Mesendoderm (in vitro differentiated cells): ENCODE results near the gene KCNAB1.
A peak's percentile ranks its signal among the peaks of the same experiment; 100 is the strongest.

Experiments used
- DNase-seq: peaks from one replicate; pipeline ENCODE4 v3.0.0; 2013
- H2AK5ac ChIP-seq: 2 replicates; pipeline ENCODE4 v1.6.1; 2013; ENCODE audit warnings: low read length, inconsistent platforms
- H2BK120ac ChIP-seq: 2 replicates; pipeline ENCODE4 v1.6.1; 2013; ENCODE audit warnings: low read depth, mild to moderate bottlenecking, low read length, moderate library complexity, mixed read lengths
- H2BK15ac ChIP-seq: replicated peaks from 2 replicates; pipeline ENCODE4 v1.6.1; 2013; ENCODE audit warnings: low read depth, mild to moderate bottlenecking, moderate library complexity
- H2BK5ac ChIP-seq: 2 replicates; pipeline ENCODE4 v1.6.1; 2013; ENCODE audit warnings: low read length, inconsistent platforms
- H3K18ac ChIP-seq: 2 replicates; pipeline ENCODE4 v1.6.1; 2013; ENCODE audit warnings: mild to moderate bottlenecking, low read length, mixed read lengths
- H3K23ac ChIP-seq: one replicate; pipeline ENCODE4 v1.6.1; 2013; ENCODE audit warnings: low read length
- H3K27ac ChIP-seq: 2 replicates; pipeline ENCODE4 v1.5.1; 2013; ENCODE audit warnings: low read depth, mild to moderate bottlenecking, inconsistent platforms, low read length, moderate library complexity
- H3K27me3 ChIP-seq: 2 replicates; pipeline ENCODE4 v1.6.1; 2013; ENCODE audit warnings: low read length, control low read depth, mild to moderate bottlenecking, inconsistent platforms; ENCODE audit not compliant: insufficient read depth, poor library complexity
- H3K36me3 ChIP-seq: 2 replicates; pipeline ENCODE4 v1.6.1; 2013; ENCODE audit warnings: low read length, inconsistent platforms; ENCODE audit not compliant: control insufficient read depth, insufficient read depth
- H3K4ac ChIP-seq: one replicate; pipeline ENCODE4 v1.6.1; 2013; ENCODE audit warnings: low read depth, mild to moderate bottlenecking, low read length, moderate library complexity
- H3K4me1 ChIP-seq: 2 replicates; pipeline ENCODE4 v1.6.1; 2013; ENCODE audit warnings: low read depth, low read length, inconsistent platforms; ENCODE audit not compliant: control insufficient read depth
- H3K4me2 ChIP-seq: 2 replicates; pipeline ENCODE4 v1.6.1; 2013; ENCODE audit warnings: low read length
- H3K4me3 ChIP-seq: 2 replicates; pipeline ENCODE4 v1.5.1; 2013; ENCODE audit warnings: mild to moderate bottlenecking, low read length
- H3K56ac ChIP-seq: one replicate; pipeline ENCODE4 v1.6.1; 2013; ENCODE audit warnings: low read length
- H3K79me1 ChIP-seq: 2 replicates; pipeline ENCODE4 v1.6.1; 2013; ENCODE audit warnings: low read length, inconsistent platforms
- H3K79me2 ChIP-seq: 2 replicates; pipeline ENCODE4 v1.6.1; 2013; ENCODE audit warnings: mild to moderate bottlenecking, low read length; ENCODE audit not compliant: control insufficient read depth, insufficient read depth
- H3K9ac ChIP-seq: 2 replicates; pipeline ENCODE4 v1.6.1; 2013; ENCODE audit warnings: low read length, inconsistent platforms
- H4K5ac ChIP-seq: one replicate; pipeline ENCODE4 v1.6.1; 2013; ENCODE audit warnings: low read length
- H4K8ac ChIP-seq: one replicate; pipeline ENCODE4 v1.6.1; 2013; ENCODE audit warnings: low read depth, mild to moderate bottlenecking, control low read depth, low read length, moderate library complexity
- WGBS: extraction: QIAGEN DNeasy Blood & Tissue Kit; methylation state at CpG from one replicate; pipeline ENCODE4 v1.1.7; 2013; ENCODE audit warnings: low lambda C conversion rate, missing lambda C conversion rate; ENCODE audit not compliant: insufficient coverage; ENCODE audit errors: extremely low coverage; 5-methylcytosine and 5-hydroxymethylcytosine counted together

Gene KCNAB1

GRCh38 chr3:156443079-156443478, 322.7 kb downstream of the KCNAB1 start:
- no peak overlapping the region for H3K9ac ChIP-seq
- H3K27ac ChIP-seq = no peak overlapping the region
- H3K4me3 ChIP-seq = no peak overlapping the region
- DNase-seq = peak; percentile 72
- H4K8ac ChIP-seq = no peak overlapping the region
- no peak overlapping the region for H3K4ac ChIP-seq
- no peaks in the 10 kb centered on the region for H3K79me1 ChIP-seq
- H3K27me3 ChIP-seq = no peaks in the 10 kb centered on the region
- H2BK15ac ChIP-seq = no peak overlapping the region
- no peaks in the 10 kb centered on the region for H3K79me2 ChIP-seq
- no CpG with 5 or more reads among the region's 5 CpGs for WGBS
- no peaks in the 10 kb centered on the region for H3K36me3 ChIP-seq
- no peak overlapping the region for H3K23ac ChIP-seq
- H2AK5ac ChIP-seq = no peak overlapping the region
- no peak overlapping the region for H4K5ac ChIP-seq
- H2BK5ac ChIP-seq = no peak overlapping the region
- peaks cover 2% of the 10 kb centered on the region for H3K4me1 ChIP-seq
- no peak overlapping the region for H3K56ac ChIP-seq
- H2BK120ac ChIP-seq = no peak overlapping the region
- no peak overlapping the region for H3K18ac ChIP-seq
- H3K4me2 ChIP-seq = no peak overlapping the region

GRCh38 chr3:156445117-156446090, 325.0 kb downstream of the KCNAB1 start:
- Histone ChIP-seq H3K36me3 (no peaks in the 10 kb centered on the region), H3K4me2 (no peak overlapping the region), H3K56ac (no peak overlapping the region), H3K27me3 (no peaks in the 10 kb centered on the region), H4K5ac (no peak overlapping the region), H3K18ac (no peak overlapping the region), H3K4me1 (peaks cover 2% of the 10 kb centered on the region), H3K27ac (no peak overlapping the region), H2BK120ac (no peak overlapping the region), H3K79me1 (no peaks in the 10 kb centered on the region), H3K4ac (no peak overlapping the region), H2AK5ac (no peak overlapping the region), H3K9ac (no peak overlapping the region), H2BK15ac (no peak overlapping the region), H3K4me3 (no peak overlapping the region), H2BK5ac (no peak overlapping the region), H4K8ac (no peak overlapping the region), H3K79me2 (no peaks in the 10 kb centered on the region), H3K23ac (no peak overlapping the region)
- no peak for DNase-seq
- WGBS = no CpG with 5 or more reads among the region's 10 CpGs

GRCh38 chr3:156448300-156448699, 327.9 kb downstream of the KCNAB1 start:
- Histone ChIP-seq H4K5ac (no peak overlapping the region), H3K27me3 (no peaks in the 10 kb centered on the region), H2BK120ac (no peak overlapping the region), H3K79me1 (no peaks in the 10 kb centered on the region), H3K27ac (no peak overlapping the region), H3K36me3 (no peaks in the 10 kb centered on the region), H3K9ac (no peak overlapping the region), H2BK15ac (no peak overlapping the region), H4K8ac (no peak overlapping the region), H2BK5ac (no peak overlapping the region), H2AK5ac (no peak overlapping the region), H3K56ac (no peak overlapping the region), H3K4me3 (no peak overlapping the region), H3K4me1 (peaks cover under 1% of the 10 kb centered on the region), H3K4ac (no peak overlapping the region), H3K23ac (no peak overlapping the region), H3K79me2 (no peaks in the 10 kb centered on the region), H3K18ac (no peak overlapping the region), H3K4me2 (no peak overlapping the region)
- WGBS = no CpG with 5 or more reads among the region's 1 CpG
- peak; percentile 76 for DNase-seq

GRCh38 chr3:156449710-156450574, 329.6 kb downstream of the KCNAB1 start:
- Histone ChIP-seq H3K18ac (no peak overlapping the region), H3K23ac (no peak overlapping the region), H3K4me3 (no peak overlapping the region), H3K56ac (no peak overlapping the region), H3K4me1 (no peaks in the 10 kb centered on the region), H3K79me1 (no peaks in the 10 kb centered on the region), H2BK120ac (no peak overlapping the region), H3K4ac (no peak overlapping the region), H2BK5ac (no peak overlapping the region), H2BK15ac (no peak overlapping the region), H3K36me3 (no peaks in the 10 kb centered on the region), H3K9ac (no peak overlapping the region), H3K27ac (no peak overlapping the region), H4K8ac (no peak overlapping the region), H3K27me3 (no peaks in the 10 kb centered on the region), H3K79me2 (no peaks in the 10 kb centered on the region), H3K4me2 (no peak overlapping the region), H2AK5ac (no peak overlapping the region), H4K5ac (no peak overlapping the region)
- peak; percentile 50 for DNase-seq
- WGBS = no CpG with 5 or more reads among the region's 2 CpGs

- Histone ChIP-seq H4K8ac (no peak overlapping the region), H3K4ac (no peak overlapping the region), H2BK15ac (no peak overlapping the region), H3K27ac (no peak overlapping the region), H3K4me1 (no peaks in the 10 kb centered on the region), H3K56ac (no peak overlapping the region), H4K5ac (no peak overlapping the region), H3K23ac (no peak overlapping the region), H3K27me3 (no peaks in the 10 kb centered on the region), H2BK120ac (no peak overlapping the region), H2BK5ac (no peak overlapping the region), H3K79me2 (no peaks in the 10 kb centered on the region), H3K18ac (no peak overlapping the region), H3K4me2 (no peak overlapping the region), H3K4me3 (no peak overlapping the region), H3K79me1 (no peaks in the 10 kb centered on the region), H3K36me3 (no peaks in the 10 kb centered on the region), H3K9ac (no peak overlapping the region), H2AK5ac (no peak overlapping the region)
- DNase-seq = peak; percentile 76
- WGBS = no CpG with 5 or more reads among the region's 4 CpGs
Measured at GRCh38 chr3:156455839-156456238, 335.5 kb downstream of the KCNAB1 start.
